Activated naive CD4-positive, alpha-beta T cell (primary cell): ENCODE results near the gene ANKRD33B.
"Not testable (repeated sequence)": the region's sequence is repeated elsewhere in the genome, so short reads cannot be mapped to it uniquely, and the experiment has no call there.

ENCODE experiments used
- DNase-seq, 4 experiments: peaks; one replicate each; lab custom pipeline; 2025; lab: John Stamatoyannopoulos, UW

ANKRD33B gene

DNA sequence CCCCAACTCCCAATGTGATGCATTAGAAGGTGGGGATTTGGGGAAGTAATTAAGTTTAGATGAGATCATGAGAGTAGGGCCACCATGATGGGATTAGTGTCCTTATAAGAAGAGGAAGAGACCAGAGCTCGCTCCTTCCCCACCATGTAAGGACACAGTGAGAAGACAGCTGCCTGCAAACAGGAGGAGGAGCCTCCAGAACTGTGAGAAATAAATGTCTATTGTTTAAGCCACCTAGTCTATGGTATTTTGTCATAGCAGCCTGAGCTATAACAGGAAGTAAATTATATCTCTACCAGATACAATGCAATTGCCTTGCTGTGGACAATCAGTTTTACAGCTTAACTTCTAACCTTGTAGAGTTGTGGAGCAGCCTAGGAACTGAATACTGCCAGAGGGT is 58.0 kb downstream of the ANKRD33B start:
- no peak for DNase-seq

DNA sequence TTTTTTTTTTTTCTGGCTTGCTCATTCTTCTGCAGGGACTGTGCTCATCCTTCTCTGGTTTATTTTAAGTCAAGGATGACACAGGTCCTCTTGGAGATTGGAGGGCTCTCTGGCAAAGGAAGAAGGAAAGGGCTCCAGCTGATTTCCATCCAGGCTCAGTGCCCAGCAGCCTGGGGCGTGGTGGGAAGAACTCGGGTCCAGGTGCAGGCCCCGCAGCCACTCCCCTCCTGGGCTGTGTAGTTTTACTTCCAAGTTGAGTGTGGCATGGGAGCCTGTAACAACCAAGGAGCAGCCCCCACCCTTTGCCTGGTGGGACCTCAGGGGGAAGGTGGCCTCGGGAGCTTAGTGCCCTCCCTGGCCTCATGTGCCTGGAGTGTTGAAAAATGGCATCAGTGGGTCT is 58.9 kb downstream of the ANKRD33B start:
- DNase-seq, result no peak

DNA sequence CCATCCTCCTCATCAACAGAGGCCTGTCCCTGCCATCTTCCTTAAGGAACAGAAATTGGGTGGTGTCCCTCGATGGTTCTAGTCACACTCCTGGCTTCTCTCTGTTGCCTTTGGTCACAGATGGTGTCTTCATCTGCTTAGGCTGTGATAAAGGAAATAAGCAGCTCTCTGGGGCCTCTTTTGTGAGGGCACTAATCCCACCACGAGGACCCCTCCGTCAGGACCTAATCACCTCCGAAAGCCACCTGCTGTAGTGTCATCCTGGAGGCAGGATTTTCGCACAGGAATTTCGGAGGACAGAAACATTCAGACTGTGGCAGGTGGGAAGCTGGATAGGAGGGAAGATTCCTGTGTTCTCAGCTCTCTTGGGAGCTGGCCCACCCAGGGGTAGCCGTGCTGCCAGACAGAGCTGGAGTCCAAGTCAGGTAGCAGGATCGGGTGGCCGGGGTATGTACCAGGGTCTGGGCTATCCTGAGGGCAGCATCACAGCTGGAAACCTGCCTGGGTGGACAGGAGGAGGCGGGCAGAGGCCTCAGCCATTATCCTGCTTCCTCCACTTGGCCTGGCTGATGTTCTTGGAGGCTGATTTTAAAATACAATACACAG is 59.5 kb downstream of the ANKRD33B start:
- DNase-seq, result no peak

- DNase-seq, result no peak
Measured at GRCh38 chr5:10624206-10624605, 60.3 kb downstream of the ANKRD33B start.

GRCh38 chr5:10624679-10625078 is 60.8 kb downstream of the ANKRD33B start:
- DNase-seq, result no peak

- DNase-seq, result no peak
Measured at GRCh38 chr5:10625700-10626472, 62.0 kb downstream of the ANKRD33B start.

DNA sequence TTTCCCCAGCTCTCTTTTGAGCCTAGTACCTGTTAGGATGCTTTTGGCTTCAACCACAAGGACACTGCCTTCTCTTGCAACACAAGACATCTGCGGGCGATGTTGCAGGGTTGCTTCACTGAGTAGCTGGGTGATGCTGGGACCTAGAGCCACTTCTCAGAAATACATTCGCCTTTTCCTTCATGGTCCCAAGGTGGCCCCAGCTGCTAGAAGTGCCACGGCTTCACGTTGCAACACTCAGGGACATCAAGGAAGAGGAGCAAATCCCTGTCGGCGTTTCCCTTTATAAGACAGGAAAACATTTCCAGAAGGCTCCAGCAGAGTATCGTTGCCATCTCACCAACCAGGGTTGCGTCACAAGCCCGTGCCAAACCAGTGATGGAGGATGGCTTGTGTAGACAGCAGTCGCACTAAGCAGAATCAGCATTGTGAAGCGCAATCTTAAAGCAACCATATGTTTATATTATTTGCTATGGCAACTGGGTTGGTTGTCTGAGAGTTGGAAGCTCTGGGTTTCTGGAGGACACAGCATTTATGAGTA is 62.7 kb downstream of the ANKRD33B start:
- no peak for DNase-seq

GRCh38 chr5:10627160-10627701 is 63.4 kb downstream of the ANKRD33B start:
- no peak for DNase-seq

DNA sequence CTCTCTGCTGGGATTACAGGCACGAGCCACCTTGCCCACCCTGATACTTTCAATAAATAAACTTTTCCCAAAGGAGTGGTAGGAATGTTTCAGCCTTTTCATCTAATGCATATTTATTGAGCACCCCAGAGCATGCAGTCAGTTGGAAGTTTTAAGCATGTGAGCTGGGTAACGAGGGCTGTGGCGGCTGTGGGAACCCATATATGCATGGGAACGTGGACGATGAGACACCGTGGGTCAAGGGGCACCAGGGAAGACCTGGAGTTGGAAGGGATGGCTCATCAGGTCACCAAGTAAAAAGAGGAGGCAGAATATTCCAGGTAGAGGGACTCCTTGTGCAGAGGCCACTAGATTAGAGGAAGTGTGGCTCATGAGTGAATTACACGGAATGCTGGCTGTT is 64.7 kb downstream of the ANKRD33B start:
- no peak for DNase-seq

- no peak for DNase-seq
Measured at GRCh38 chr5:10629682-10630081, 65.8 kb downstream of the ANKRD33B start.

GRCh38 chr5:10630126-10630525 is 66.3 kb downstream of the ANKRD33B start:
- DNase-seq, result no peak

GRCh38 chr5:10630744-10631143 is 66.9 kb downstream of the ANKRD33B start:
- DNase-seq, result not testable (repeated sequence)

DNA sequence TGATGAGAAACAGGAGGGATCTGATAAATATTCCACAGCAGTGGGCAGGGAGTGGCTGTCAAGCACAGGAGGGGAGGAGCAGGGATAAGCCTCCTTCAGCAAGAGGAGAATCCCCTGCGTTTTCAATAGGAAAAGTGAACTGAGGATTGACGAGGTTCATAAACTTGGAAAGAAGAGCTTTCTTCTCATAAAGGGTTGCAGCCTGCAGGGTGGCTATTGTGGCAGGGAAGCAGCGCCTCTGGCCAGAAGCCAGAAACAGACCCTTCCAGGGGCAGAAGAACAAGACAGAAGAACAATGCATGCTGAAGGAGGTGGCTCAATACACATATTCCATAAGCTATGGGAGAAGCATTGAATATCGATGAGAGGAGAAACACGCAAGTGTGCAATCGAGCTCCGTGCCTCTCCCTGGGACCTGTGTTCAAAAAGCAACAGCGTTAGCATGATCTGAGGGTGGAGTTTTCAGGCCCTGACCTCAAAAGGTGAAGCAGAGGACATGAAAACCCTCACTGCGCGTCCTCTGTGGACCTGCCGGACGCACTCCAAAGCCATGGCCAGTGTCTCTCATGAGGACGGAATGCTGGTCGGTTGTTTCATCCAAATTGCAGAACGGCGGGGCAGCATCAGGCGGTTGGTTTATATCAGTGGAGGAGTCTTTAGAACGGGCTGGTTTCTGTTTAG is 67.6 kb downstream of the ANKRD33B start:
- DNase-seq, result no peak

- no peak for DNase-seq
Measured at GRCh38 chr5:10632110-10632761, 68.4 kb downstream of the ANKRD33B start.

DNA sequence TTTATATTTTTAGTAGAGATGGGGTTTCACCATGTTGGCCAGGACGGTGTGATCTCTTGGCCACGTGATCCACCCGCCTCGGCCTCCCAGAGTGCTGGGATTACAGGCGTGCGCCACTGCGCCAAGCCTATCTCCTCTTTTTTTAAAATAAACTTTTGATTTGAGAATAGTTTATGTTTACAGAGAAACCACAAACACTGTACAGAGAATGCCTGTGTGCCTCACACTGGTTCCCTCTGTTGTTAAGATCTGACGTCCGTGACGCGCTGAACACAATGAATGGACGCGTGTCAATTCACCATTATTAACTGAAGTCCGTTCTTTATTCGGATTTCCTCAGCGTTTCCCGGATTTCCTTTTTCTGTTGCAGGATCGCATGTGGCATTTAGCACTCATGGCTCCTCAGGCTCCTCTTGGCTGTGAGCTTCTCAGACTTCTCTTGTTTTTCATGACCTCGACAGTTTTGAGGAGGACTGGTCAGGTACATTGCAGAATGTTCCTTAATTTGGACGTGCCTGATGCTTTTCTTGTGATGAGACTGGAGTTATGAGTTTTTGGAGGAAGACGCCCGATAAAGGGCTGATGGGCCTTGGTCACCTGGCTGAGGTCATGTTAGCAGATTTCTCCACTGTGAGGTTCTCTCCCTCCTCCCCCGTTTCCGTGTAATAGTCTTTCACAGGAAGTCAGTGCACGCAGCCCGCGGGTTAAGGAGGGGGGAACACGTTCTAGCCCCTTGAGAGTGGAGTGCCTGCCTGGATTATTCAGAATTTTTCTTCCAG is 69.6 kb downstream of the ANKRD33B start:
- no peak for DNase-seq

DNA sequence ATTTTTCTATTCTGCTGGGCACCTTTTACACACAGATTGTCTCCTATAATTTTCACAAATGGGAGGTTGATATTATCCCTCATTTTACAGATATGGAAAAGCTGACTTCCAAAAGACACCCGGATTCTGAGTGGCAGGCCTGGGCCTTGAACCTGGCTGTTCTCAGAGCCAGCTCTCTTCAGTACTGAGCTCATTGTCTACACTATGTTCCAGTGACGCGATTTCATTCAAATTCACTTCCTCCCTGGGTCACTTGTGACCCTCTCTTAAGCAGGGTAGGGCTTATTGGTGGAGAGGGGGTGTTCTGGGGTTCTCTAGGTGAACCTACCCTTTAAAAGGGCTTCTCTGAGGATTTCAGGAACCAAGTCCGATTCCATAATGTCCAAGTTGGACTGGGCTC is 70.2 kb downstream of the ANKRD33B start:
- DNase-seq, result no peak

- DNase-seq, result no peak
Measured at GRCh38 chr5:10634562-10634961, 70.7 kb downstream of the ANKRD33B start.

DNA sequence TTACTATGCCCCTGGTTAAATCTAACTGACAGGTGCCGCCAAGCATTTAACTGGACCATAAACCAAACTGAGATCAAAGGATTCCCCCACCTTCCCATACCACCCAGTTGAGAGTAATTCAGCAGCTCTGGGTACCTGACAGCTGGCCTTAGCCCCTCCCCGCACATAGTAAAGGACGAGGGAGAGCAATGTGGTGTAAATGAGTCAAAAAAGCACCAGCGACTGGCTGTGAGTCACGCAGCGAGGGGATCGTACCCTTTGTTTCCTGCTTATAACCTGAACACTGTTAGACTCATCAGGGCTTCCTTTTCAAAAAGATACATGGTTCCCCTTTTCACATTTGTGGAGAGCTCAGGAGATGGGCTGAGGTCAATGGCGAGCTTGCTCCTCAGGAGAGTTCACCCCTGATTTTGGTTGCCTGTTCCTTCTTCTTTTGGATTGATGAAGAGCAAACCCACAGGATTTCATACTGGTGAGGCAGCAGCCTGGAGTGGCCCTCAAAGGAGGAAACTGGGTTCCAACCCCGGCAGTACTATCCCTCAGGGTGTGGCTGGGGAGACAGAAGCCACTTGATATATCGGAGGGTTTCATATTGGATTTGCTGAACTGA is 71.5 kb downstream of the ANKRD33B start:
- DNase-seq, result peak in 1 of 4 experiments; percentile 3

DNA sequence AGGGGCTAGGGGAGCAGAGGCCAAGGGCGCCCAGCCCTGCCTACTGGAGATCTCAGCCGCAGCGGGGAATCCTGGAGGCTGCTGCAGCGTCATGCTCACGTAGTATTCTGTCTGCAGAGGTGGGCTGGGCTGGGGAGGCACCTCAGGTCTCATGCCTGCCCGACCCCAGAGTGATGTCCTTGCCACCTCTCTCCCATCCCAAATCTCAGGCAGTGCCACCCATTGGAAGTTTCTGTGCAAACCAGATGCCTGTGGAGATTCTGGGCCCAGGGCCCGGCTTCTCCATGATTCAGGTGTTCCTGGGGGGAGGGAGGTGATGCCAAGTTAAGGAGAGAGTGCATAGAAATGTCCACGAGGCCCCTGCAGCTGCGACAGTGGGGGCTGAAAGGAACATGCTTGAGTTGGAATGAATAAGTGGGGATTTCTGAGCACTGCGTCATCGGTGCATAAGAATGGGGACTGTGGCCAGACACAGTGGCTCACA is 72.0 kb downstream of the ANKRD33B start:
- no peak for DNase-seq

- no peak for DNase-seq
Measured at GRCh38 chr5:10636363-10637142, 72.7 kb downstream of the ANKRD33B start.
